GM19238 (cell line): ENCODE results near the gene SLC4A5.
A peak's percentile ranks its signal among the peaks of the same experiment; 100 is the strongest.

Experiments
- DNase-seq: peaks from one replicate; pipeline ENCODE4 v3.0.0; 2011; ENCODE audit warnings: low spot score; ENCODE audit not compliant: insufficient read length

SLC4A5 gene

GRCh38 chr2:74278176-74278575 lies 65.0 kb downstream of the SLC4A5 start:
- DNase-seq: no peak

- no peak for DNase-seq
Measured at GRCh38 chr2:74275228-74275627, 68.0 kb downstream of the SLC4A5 start.

GRCh38 chr2:74269667-74270066 lies 73.5 kb downstream of the SLC4A5 start:
- DNase-seq: no peak

- DNase-seq: peak; percentile 25
Measured at GRCh38 chr2:74267068-74267467, 76.1 kb downstream of the SLC4A5 start.

GRCh38 chr2:74264281-74264680 lies 78.9 kb downstream of the SLC4A5 start:
- DNase-seq: no peak

- DNase-seq: no peak
Measured at GRCh38 chr2:74262681-74263080, 80.5 kb downstream of the SLC4A5 start.

GRCh38 chr2:74261204-74261864 lies 81.9 kb downstream of the SLC4A5 start:
- no peak for DNase-seq

GRCh38 chr2:74260495-74260894 lies 82.7 kb downstream of the SLC4A5 start:
- DNase-seq: no peak

- DNase-seq: no peak
Measured at GRCh38 chr2:74259733-74260132, 83.5 kb downstream of the SLC4A5 start.

- DNase-seq: no peak
Measured at GRCh38 chr2:74259191-74259590, 84.0 kb downstream of the SLC4A5 start.

GRCh38 chr2:74255660-74256213 lies 87.5 kb downstream of the SLC4A5 start:
- DNase-seq: no peak

GRCh38 chr2:74253971-74254310 lies 89.3 kb downstream of the SLC4A5 start:
- no peak for DNase-seq

- DNase-seq: no peak
Measured at GRCh38 chr2:74253306-74253970, 89.8 kb downstream of the SLC4A5 start.

- DNase-seq: no peak
Measured at GRCh38 chr2:74252862-74253261, 90.4 kb downstream of the SLC4A5 start.

- DNase-seq: no peak
Measured at GRCh38 chr2:74252036-74252435, 91.2 kb downstream of the SLC4A5 start.

GRCh38 chr2:74250189-74250631 lies 93.0 kb downstream of the SLC4A5 start:
- DNase-seq: peak; percentile 65

- no peak for DNase-seq
Measured at GRCh38 chr2:74249406-74250122, 93.7 kb downstream of the SLC4A5 start.

GRCh38 chr2:74246496-74247195 lies 96.6 kb downstream of the SLC4A5 start:
- DNase-seq: no peak

- DNase-seq: no peak
Measured at GRCh38 chr2:74244286-74244685, 98.9 kb downstream of the SLC4A5 start.

GRCh38 chr2:74242354-74243071 lies 100.7 kb downstream of the SLC4A5 start:
- no peak for DNase-seq

- no peak for DNase-seq
Measured at GRCh38 chr2:74239346-74239745, 103.9 kb downstream of the SLC4A5 start.
